ENCODE measurements around the gene RGS17.
"Not testable (repeated sequence)": the region's sequence is repeated elsewhere in the genome, so short reads cannot be mapped to it uniquely, and the experiment has no call there.

RGS17 gene

DNA sequence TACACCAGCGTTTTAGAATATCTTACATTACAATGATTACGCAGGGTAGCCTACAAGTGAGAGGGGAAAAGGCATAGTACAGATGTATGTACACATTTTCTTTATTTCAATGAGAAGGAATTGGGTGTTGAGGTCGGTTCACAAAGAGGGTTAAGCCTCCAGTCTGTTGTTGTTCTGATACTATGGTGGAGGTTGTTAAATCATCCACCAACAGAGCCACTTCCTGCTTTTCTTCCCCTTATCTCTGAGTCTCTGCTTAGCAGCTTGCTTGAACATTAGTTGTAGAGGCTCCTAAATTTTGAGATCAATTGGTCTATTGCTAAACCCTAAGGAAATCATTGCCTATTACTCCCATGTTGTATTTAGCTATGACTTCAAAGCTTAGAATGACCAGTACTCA, 7.3 kb downstream of the RGS17 start:
- no peak for DNase-seq

DNA sequence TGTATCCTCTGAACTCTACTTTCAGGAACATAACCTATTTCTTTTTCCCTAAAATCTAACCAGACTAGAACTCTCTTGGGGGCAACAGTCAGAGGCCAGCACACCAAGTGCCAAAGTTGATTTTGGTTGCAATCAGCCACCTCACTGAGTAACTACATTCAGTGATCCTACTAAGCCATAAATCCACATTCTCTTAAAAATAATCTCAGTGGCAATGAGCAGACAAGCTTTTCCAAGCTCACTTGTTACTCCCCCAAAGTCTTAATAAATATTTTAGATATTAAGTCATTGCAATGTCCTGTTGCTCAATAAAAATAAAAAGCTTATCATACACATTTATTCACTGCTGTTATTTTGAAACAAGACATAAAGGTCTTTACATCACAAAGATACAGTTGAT, 9.8 kb downstream of the RGS17 start:
- no peak for DNase-seq

DNA sequence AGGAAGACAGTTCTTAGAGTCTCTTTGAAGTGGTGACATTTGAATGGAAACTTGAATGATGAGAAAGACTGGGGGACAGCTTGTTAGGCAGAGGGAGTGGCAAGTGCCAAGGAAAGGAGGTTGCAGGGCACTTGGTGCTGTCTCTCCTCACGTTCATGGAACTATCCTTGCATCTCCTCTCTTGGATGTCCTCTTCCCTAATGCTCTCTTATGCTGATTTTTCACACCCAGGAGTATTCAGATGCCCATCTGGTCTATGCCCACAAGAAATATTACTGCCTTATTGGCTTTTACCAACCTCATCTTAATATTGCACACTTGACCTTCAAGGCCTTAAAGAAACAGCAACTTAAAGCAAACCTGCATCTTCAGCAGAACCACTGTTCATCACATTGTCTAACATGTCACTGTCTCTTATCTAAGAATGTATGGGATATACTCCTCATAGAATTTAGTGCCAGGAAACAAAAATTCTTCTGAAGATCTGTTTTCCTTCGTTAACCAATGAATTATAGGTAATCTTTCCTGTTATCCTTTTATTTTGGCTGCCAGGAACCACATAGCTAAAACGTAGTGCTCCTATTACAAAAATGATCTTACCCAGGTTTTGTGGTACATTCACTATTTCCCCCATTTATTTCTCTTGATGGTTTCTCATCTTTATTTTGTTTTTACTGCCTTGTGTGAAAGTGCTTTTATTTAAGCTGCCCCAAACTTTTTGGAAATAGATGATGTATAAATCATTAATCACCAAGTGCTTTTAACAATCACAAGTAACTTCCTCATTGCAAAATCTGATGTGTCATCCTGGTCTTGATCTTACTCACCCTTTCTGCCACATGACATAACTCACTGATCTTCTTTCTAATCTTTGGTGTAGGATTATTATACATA, 12.8 kb downstream of the RGS17 start:
- DNase-seq = peak; percentile 58

DNA sequence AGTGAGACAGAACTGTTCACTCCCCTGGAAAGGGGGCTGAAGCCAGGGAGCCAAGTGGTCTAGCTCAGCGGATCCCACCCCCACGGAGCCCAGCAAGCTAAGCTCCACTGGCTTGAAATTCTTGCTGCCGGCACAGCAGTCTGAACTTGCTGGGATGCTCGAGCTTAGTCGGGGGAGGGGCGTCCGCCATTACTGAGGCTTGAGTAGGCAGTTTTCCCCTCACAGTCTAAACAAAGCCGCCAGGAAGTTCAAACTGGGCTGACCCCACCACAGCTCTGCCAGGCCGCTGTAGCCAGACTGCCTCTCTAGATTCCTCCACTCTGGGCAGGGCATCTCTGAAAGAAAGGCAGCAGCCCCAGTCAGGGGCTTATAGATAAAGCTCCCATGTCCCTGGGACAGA, 20.0 kb downstream of the RGS17 start:
- not testable (repeated sequence) for DNase-seq

DNA sequence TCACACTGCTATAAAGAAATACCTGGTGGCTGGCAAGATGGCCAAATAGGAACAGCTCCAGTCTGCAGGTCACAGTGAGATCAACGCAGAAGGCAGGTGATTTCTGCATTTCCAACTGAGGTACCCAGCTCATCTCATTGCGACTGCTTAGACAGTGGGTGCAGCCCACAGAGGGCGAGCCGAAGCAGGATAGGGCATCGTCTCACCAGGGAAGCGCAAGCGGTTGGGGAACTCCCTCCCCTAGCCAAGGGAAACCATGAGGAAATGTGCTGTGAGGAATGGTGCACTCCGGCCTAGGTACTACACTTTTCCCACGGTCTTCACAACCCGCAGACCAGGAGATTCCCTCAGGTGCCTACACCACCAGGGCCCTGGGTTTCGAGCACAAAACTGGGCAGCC, 20.5 kb downstream of the RGS17 start:
- DNase-seq = not testable (repeated sequence)

DNA sequence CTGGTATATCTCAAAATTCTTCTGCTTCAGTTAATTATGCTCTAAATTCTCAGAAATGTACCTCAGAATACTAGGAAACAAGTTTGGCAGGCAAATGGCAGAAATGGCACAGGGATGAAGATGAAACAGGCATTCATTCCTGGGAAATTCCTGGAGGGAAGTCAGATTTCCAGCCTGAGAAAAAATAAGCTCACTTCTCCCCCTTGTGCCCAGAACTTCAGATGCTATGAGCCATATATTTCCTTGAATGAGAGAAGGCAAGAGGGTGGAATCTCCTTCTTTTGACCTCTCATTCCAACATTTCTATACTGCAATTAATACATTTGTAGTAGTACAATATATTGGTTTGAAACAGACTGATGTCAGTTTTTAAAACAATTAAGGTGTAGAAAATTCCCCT, 22.8 kb downstream of the RGS17 start:
- no peak for DNase-seq

DNA sequence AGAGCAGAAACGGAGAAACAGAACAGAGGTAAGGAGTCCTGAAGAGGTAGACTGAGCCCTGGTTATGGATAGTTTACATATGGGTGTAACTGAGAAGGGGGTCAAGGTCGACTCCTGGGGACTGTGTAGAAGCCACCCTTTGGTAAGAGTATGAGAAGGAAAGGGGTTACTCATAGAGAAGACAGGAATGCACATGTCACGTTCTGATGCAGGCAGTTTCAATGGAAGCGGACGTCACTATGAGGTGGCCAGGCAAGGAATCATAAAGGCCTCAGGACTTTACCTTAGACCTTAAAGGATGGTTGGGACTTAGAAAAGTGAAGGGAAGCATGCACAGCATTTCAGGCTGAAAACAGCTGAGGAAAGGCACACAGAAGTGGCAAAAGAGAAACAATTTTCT, 25.1 kb downstream of the RGS17 start:
- DNase-seq = no peak

DNA sequence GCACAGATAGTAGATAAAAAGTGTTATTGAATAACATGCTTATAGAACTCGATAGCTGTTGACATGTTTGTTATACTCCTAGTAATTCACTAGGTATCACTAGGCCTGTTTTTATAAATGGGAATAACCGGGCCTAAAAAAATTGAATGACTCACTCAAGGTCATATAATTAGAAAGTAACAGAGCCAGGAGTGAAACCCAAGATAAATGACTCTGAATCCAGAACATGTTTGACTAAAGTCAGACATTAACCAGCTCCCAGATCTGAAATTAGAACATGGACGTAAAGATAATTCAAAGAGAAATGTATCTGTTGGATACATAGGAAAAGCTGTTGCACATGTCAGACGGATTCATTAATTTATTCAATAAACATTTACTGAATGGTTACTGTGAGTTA, 26.9 kb downstream of the RGS17 start:
- DNase-seq = no peak

DNA sequence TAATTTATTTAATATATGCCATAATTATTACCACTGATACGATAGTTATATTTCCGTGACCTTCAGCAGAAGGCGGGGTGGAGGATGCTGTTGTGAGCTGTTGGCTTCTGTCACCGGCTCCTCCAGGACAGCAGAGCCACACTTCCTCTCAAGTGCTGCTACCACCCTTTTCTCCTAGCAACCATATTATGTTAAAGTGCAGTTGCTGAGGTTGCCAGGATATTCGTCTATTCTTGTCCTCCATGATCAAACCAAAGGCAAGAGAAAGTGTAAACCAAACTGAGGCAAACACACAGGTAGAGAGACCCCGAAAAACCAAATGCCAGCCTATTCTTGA, 27.8 kb downstream of the RGS17 start:
- DNase-seq = no peak

DNA sequence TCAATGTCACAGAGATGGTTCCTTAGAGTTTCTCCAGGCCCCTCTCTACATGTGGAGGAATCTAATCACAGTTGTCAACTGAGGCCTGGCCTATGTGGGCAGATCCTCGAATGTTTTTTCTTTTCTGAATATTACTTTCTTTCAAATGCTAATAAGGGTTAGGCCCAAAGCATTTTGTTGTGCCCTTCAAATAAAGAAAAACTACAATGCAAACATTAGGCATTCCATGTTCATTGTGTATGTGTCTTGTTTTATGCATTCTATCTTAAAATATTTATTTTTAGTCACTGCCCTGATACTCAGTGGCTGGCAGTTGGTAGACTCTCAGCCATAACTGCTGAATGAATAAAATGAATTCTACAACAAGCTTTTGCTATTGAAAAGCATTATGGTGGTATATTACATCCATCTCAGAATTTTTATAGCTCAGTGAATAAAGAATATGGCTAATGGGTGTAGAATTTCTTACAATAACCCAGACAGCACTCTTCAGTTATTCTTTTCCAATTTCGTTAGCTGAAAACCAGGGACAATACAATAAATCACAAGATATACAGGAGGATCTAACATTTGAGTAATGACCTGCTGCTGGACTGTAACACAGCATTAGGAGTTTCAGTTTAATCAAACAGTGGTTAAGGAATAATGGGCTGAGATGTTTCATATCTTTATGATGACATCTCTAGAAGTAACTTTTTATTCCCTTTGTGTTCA, 28.3 kb downstream of the RGS17 start:
- DNase-seq = no peak

DNA sequence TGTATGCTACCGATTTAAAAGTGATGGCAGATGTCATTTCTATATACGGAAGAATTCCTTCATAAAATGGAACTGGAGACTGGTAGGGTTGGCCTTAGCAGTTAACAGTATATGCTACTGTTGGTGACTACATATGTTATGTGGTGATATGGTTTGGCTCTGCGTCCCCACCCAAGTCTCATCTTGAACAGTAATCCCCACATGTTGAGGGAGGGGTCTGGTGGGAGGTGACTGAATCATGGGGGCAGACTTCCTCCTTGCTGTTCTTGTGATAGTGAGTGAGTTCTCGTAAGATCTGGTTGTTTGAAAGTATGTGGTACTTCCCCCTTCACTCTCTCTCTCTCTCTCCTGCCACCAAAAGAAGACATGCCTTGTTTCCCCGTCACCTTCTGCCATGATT, 29.6 kb downstream of the RGS17 start:
- no peak for DNase-seq

DNA sequence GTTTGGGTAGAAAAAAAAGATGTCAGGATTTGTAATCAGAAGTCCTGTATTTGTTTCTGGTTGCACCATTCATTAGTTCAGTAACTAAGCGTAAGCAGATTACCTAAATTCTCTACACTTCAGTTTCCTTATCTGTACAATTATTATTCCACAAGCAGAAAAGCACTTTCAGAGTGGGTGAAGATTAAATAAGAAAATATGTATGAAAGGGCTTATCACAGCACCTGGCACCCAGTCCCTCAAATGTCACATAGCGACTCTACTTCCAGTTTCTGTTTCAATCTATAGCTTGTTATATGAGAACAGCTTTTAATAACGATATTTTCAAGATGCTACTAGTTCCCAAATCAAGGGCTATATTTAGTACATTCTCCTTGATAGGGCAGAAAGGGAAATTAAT, 31.4 kb downstream of the RGS17 start:
- DNase-seq = no peak

DNA sequence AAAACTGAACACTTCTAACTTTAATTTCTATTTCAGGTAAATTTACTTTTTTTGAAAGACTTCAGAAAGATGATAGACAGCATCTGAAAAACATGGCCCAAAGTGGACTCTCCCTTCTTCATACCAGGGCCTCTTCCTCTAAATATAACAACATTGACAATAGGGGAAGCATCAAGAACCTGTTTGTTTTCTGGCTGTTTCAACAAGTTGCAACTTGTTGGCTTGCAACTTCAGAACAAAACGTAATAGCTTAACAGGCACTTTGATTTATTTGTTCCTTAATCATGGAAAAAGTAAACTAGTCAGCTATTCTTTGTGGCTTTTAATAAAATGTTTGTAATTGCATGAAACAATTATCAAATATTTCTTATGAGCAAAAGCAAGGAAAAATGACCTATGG, 34.3 kb downstream of the RGS17 start:
- DNase-seq = no peak

DNA sequence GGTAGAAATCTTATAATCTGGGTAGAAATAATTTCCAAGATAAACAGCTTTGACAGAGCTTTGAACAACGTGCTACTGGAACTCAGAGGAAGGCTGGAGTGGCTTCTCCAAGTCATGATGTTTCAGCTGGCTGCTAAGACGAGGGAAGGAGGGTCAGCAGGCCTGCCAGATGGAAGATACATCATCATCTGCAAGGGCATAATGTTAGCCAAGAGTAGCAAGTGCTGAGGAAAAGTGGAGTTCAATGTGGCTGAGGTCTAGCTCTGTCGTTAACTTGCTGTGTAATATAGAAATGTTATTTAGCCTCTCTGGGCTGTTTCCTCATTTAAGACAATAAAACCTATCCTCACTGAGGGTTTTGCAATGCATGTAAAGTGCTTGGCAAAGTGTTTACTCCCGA, 35.1 kb downstream of the RGS17 start:
- DNase-seq = no peak

DNA sequence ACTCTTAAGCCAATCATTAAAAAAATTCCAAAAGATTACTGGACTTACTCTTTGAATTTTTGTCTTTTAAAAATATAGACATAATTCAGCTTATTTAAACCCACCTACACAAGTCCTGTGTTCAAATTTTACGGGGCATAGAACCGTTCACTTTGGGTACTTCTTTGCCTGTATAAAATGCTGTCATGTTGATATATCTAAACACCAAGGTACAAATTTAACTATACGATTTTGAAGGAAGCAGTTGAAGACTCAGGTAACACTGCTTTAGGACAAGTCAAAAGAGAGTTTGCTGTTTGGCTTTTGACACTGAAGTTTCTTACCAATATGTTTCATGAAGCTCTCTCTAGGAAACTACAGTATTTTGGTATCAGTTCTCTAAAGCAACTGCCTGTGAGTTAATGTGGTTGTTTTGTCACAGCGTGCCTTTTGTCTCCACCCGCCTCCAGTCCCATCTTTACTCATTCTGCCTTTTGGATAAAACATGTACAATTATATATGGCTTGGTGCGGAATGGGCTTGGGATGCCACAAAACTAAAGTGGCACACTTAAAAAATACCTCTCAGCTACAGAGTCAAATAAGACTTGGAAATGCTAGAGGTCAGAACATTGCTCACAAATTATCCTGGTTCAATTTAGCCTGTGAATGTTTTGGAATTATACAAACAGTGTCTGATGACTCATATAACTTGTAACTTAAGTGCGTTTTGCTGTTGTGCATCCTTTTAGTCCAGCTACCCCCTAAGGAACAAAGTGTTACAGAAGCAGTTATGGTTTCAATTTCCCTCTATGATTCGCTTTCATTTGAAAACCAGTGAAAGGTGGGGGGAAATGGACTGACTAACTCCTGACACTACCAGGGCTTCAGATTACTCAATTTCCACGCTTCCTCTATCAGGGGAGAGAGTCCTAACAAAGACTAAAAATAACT, 38.7 kb downstream of the RGS17 start:
- DNase-seq = peak; percentile 10

DNA sequence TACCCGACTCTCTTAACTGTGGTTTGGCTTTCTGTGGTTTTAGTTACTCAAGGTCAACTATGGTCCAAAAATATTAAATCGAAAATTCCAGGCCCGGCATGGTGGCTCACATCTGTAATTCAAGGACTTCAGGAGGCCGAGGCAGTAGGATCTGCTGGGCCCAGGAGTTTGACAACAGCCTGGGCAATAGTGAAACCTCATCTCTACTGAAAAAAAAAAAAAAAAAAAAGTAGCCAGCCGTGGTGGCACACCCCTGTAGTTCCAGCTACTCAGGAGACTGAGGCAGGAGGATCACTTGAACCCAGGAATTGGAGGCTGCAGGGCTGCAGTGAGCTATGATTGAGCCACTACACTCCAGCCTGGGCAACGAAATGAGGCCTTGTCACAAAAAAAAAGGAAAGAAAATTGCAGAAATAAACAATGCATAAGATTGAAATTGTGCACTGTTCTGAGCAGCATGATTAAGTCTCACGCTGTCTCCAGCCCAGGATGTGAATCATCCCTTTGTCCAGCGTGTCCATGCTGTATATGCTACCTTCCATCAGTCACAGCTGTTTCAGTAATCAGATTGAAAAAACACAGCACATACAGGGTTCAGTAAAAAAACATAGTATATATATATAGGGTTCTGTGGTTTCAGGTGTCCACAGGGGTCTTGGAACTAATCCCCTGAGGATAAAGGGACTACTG, 40.7 kb downstream of the RGS17 start:
- DNase-seq = no peak

DNA sequence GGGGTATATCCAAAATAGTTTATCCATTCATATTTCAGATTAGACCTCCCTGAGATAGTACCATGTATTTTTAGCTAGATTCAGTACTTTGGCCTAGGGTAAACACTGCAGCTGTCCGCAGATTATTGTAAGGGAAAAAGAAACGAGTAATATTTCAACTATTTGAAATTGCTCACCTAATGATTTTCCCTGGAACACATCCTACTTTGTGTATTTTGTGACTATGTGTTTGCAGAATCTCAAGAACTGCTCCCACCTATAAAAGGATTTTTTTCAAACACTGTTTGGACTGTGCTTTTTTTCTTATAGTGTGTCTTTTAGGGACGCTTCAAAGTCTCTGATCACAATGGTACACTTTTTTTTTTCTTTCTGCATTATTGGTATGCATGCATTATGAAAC, 42.3 kb downstream of the RGS17 start:
- no peak for DNase-seq

DNA sequence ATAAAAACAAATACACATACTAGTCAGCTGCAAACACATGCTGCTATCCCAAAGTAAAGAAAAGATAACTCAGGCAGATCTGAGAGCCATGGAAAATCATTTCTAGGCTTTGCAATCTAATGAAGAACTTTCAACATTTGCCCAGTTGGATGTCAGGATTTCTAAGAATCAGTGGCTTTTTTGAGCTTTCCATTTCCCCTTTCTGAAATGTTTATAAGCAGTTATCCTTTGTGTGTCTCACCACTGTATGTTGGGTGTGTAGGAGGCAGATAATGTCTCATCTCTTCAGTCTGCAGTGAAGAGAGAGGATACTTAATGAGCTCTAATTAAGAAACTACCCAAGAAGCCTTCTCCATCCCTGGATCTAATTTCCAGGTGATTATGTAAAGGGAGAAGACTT, 43.6 kb downstream of the RGS17 start:
- no peak for DNase-seq

DNA sequence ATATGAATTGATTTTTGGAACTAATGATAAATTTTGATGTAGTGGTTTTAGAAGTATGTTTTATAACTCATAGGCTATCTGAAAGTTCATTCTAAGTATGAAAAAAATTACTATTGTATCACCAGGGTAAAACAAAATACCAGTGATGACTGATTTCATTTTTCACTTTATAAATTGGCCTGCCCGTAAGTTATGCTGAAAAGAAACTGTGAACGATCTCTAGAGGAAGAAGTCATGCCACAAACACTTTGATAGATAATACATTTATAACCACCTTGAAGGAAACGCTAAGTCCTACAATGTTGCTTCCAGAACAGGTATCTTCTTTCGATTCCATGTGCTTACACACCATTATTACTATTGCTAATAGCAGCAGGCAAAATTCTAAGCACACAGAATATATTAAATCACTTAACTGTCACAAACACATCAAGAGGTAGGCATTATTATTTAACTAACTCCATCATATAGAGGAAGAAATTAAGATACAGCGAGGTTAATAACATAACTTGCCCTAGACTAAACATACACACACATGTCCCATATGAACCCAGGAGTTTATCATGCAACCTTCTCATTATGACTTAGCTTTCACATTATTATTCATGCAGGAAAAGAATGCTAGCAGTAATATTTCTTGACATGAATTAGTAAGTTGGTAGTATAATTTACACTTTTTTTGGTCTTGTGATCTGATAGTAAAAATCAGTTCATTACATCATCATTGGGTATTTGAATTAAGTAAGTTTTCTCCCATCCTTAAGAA, 44.7 kb downstream of the RGS17 start:
- DNase-seq = peak; percentile 43

DNA sequence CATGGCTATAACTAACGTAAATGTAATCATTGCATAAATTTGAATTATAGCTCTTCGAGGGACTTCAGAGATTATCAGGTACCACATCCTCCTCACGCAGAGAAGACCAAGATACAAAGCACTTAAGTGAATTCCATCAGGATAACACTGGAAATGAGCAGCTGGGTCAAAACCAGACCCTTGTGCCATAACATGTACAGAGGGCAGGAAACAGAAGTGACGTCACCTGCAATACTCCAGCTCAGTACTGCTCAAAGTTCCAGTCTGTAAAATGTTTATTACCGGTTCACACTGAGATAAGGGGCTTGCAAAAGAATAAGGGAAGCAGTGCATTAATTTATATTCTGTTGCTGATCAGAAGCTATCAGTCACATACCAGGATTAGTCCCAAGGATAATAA, 45.8 kb downstream of the RGS17 start:
- DNase-seq = no peak

DNA sequence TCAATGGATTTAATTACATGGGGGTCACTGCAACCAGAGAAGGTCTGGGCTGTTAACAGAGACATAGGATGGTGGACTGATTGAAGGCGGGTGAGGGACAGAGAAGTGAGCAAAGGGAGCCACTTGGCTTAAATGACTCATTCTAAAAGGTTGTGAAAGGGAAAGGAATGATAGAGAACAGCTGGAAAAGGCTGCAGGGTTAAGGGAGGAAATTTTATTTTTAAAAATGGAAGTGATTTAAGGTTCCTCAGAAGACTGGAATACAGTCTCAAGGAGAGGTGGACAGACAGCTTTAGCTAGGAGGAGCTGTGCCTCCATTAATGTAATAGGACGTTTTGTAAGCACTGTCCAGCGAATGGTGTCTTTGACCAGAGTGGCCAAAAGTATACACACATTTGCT, 46.7 kb downstream of the RGS17 start:
- no peak for DNase-seq

DNA sequence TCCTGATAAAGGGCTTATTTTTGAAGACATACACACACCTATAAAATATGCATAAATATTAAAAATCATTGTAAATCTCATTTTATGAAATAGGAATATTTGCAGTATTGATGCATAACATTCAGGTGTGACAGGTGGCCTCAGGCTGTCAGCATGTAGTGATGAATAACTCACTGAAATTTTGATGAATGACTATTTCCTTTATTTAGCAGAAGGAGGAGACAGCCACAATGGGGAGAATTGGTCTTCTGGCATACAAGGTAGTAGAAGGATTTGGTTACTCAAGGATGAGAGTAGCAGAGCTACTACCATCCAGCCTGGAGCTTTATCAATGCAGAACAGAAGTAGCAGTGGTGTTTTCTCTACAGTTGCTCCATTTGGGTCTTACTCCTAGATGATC, 47.2 kb downstream of the RGS17 start:
- DNase-seq = no peak
